HUES6 (cell line): Measurements from ENCODE around the gene SHANK2.

ENCODE experiments used
- H3K27ac ChIP-seq: 2 replicates; pipeline ENCODE4 v1.7.0; 2013; ENCODE audit warnings: low read depth, mild to moderate bottlenecking, low read length, inconsistent platforms
- H3K27me3 ChIP-seq: 2 replicates; pipeline ENCODE4 v1.6.1; 2013; ENCODE audit warnings: low read length; ENCODE audit not compliant: control insufficient read depth, insufficient read depth
- H3K36me3 ChIP-seq: 2 replicates; pipeline ENCODE4 v1.6.1; 2013; ENCODE audit warnings: low read length; ENCODE audit not compliant: control insufficient read depth, insufficient read depth
- H3K4me1 ChIP-seq: 2 replicates; pipeline ENCODE4 v1.6.1; 2013; ENCODE audit warnings: low read length; ENCODE audit not compliant: control insufficient read depth, insufficient read depth
- H3K4me3 ChIP-seq: 2 replicates; pipeline ENCODE4 v1.5.1; 2013; ENCODE audit warnings: low read depth, low read length
- H3K9ac ChIP-seq: one replicate; pipeline ENCODE4 v1.6.1; 2013; ENCODE audit warnings: mild to moderate bottlenecking, low read length
- H3K9me3 ChIP-seq: 2 replicates; pipeline ENCODE4 v1.6.1; 2013; ENCODE audit warnings: low read depth, low read length; ENCODE audit not compliant: control insufficient read depth, insufficient read depth

Gene SHANK2

DNA sequence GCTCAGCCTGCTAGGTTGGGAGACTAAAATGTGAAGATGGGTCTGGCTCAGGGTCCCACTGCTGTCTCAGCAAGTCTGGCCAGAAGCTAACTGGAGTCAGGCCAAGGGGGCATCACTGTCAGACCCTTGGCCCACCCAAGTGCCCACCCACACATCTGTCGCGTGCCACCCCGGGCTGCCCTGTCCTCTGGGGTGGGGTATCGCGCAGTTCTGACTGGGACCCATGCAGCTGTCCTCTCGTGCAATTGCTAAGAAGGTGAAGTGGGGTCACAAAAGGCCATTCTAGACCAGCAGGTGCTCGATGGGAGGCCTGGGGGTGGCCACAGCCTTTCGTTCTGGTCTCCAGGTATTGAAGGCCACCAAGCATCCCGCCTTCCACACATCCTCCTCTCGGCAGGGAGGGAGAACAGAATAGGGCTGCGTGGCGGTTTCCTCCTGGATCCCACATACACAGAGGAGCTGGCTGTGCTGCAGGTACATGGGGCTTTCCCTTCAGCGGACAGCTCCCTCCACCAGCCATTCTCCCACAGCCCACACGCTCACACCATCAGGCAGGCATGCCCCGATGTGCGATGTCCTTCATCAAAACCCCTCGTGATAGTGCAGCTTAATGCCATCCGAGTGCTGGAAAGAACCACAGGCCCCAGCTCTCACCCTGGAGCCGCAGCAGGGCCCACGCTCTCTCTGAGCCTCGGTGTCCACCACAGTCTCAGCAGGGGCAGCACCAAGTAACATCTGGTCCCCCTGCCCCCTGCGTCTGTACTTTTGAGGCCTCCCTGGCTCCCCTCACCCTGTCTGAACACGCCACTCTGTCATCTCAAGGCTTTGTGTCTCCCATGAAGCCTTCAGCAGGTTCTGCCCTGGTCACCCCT lies 37.6 kb downstream of the SHANK2 start:
- H3K4me3 ChIP-seq = no peak overlapping the region
- H3K36me3 ChIP-seq = no peaks in the 10 kb centered on the region
- no peak overlapping the region for H3K9ac ChIP-seq
- H3K9me3 ChIP-seq = no peaks in the 10 kb centered on the region
- H3K27ac ChIP-seq = no peak overlapping the region
- no peaks in the 10 kb centered on the region for H3K4me1 ChIP-seq
- H3K27me3 ChIP-seq = no peaks in the 10 kb centered on the region

DNA sequence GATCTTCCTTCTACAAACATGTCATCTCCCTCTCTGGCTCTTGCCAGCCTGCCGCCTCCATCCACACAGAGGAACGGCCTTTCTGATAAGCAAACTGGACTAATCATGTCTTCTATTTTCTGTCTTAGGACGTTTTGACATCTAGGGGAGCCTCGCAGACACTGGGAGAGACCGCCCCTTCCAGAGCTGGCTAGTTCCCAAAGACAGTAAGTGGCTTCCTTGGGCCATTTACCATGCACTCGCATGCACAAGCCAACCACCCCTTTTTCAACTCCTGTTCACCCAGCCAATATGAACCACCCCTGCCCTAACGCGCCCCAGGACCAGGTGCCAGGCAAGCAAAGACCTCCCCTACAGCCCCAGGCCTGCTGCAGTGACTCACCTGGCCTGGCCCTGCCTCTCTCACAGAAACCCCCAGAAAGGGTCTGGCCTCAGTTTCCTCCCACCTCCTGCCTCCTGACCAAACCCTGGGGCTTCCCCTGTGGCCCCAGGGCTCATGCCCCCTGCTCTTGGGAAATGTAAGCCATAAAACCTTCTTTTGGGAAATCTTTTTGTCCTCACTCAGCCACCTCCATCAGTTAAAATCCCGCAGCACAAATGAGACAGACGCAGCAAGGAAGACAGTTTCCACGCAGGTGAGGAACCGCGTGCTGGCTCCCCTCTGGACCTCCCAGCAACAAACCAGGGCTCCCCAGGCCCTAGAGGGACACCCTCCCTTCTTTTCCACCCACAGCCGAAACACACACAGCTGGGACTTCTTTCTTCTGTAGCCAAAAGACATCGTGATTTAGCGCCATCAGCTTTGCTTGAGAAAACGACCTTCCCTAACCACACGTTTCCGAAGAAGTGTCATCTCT lies 38.5 kb downstream of the SHANK2 start:
- Histone ChIP-seq H3K27me3 (no peaks in the 10 kb centered on the region), H3K4me3 (no peak overlapping the region), H3K9me3 (peaks cover 2% of the 10 kb centered on the region; the same call in 1 of the 2 replicates), H3K4me1 (no peaks in the 10 kb centered on the region), H3K36me3 (no peaks in the 10 kb centered on the region; the same call in 1 of the 2 replicates), H3K9ac (no peak overlapping the region), H3K27ac (no peak overlapping the region)

- Histone ChIP-seq H3K9me3 (peaks cover 8% of the 10 kb centered on the region; the same call in 1 of the 2 replicates), H3K27ac (no peak overlapping the region), H3K36me3 (no peaks in the 10 kb centered on the region; the same call in 1 of the 2 replicates), H3K9ac (no peak overlapping the region), H3K4me3 (no peak overlapping the region), H3K27me3 (no peaks in the 10 kb centered on the region), H3K4me1 (no peaks in the 10 kb centered on the region)
Measured at GRCh38 chr11:71212871-71213559, 39.4 kb downstream of the SHANK2 start.

DNA sequence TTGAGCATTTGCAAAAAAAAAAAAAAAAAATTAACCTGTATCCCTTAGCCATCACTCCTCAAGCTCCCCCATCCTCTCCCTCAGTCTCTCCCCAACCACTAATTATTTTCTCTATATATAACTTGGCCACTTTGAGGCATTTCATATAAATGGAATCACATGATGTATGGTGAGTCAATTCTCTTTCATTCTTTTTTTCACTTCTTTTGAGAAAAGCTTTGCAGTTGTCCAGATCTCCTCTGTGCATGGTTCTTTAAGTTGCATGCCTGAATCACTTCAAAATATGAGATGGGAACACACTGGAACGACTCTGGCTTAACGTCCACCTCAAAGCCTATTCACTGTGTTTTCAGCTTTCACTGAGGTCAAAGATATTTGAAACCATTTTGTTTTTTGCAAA lies 40.7 kb downstream of the SHANK2 start:
- Histone ChIP-seq H3K27me3 (no peaks in the 10 kb centered on the region), H3K9me3 (peaks cover 8% of the 10 kb centered on the region; the same call in 1 of the 2 replicates), H3K27ac (no peak overlapping the region), H3K4me3 (no peak overlapping the region), H3K9ac (no peak overlapping the region), H3K36me3 (no peaks in the 10 kb centered on the region; the same call in 1 of the 2 replicates), H3K4me1 (peaks cover under 1% of the 10 kb centered on the region; the same call in 1 of the 2 replicates)

- Histone ChIP-seq H3K4me1 (peaks cover 8% of the 10 kb centered on the region), H3K27me3 (no peaks in the 10 kb centered on the region), H3K36me3 (no peaks in the 10 kb centered on the region; the same call in 1 of the 2 replicates), H3K27ac (no peak overlapping the region), H3K4me3 (no peak overlapping the region), H3K9me3 (peaks cover 8% of the 10 kb centered on the region; the same call in 1 of the 2 replicates), H3K9ac (no peak overlapping the region)
Measured at GRCh38 chr11:71210861-71211260, 41.5 kb downstream of the SHANK2 start.

GRCh38 chr11:71209656-71210055 lies 42.7 kb downstream of the SHANK2 start:
- H3K9me3 ChIP-seq = peaks cover 8% of the 10 kb centered on the region; the same call in 1 of the 2 replicates
- H3K27ac ChIP-seq = no peak overlapping the region
- no peak overlapping the region for H3K4me3 ChIP-seq
- H3K9ac ChIP-seq = no peak overlapping the region
- H3K4me1 ChIP-seq = peaks cover 9% of the 10 kb centered on the region
- no peaks in the 10 kb centered on the region; the same call in 1 of the 2 replicates for H3K36me3 ChIP-seq
- no peaks in the 10 kb centered on the region for H3K27me3 ChIP-seq

- no peaks in the 10 kb centered on the region for H3K27me3 ChIP-seq
Measured at GRCh38 chr11:71209181-71209580, 43.2 kb downstream of the SHANK2 start.

DNA sequence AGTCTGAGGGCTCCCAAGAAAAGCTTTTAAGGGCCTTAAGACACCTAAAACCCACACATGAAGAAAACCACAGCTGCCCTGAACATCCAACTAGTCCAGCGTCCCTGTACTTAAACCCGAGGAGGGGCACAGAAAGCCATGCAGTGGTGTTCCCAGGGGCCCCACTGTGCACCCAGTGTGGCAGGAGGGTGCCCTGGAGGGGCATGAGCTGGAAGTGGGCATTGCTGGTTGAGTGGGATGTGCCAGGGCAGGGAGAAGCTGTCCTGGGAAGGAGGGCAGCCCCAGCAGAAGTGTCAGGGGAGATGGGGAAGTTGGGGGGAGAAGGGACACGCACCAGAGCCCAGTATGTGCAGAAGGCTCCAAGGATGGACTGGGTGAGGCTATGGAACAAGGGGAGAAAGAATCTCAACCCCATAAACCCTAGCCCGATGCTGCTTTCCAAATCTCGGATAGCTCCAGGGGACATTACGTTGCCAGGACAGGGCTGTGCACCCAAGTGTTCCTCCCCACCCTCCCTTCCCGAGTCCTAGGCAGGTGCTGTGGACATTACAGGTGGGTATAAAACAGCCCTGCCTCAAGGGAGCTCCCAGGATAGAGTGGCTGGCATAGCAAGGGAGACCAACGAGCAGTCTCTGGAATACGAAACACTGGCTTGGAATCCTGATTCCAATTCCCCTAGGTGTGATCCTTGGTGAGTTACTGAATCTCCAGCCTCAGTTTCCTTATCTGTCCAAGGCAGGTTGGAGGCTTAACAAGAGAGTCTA lies 44.2 kb downstream of the SHANK2 start:
- no peaks in the 10 kb centered on the region; the same call in 1 of the 2 replicates for H3K36me3 ChIP-seq
- H3K27ac ChIP-seq = no peak overlapping the region
- H3K27me3 ChIP-seq = no peaks in the 10 kb centered on the region
- H3K4me3 ChIP-seq = no peak overlapping the region
- peaks cover 9% of the 10 kb centered on the region for H3K4me1 ChIP-seq
- H3K9me3 ChIP-seq = peaks cover 8% of the 10 kb centered on the region; the same call in 1 of the 2 replicates
- no peak overlapping the region for H3K9ac ChIP-seq

More at GRCh38 chr11:71209181-71209580, 43.2 kb downstream of the SHANK2 start:
- H3K9ac ChIP-seq = no peak overlapping the region
- no peak overlapping the region for H3K4me3 ChIP-seq
- no peaks in the 10 kb centered on the region; the same call in 1 of the 2 replicates for H3K36me3 ChIP-seq
- peaks cover 9% of the 10 kb centered on the region for H3K4me1 ChIP-seq
- H3K27ac ChIP-seq = no peak overlapping the region
- peaks cover 8% of the 10 kb centered on the region; the same call in 1 of the 2 replicates for H3K9me3 ChIP-seq

DNA sequence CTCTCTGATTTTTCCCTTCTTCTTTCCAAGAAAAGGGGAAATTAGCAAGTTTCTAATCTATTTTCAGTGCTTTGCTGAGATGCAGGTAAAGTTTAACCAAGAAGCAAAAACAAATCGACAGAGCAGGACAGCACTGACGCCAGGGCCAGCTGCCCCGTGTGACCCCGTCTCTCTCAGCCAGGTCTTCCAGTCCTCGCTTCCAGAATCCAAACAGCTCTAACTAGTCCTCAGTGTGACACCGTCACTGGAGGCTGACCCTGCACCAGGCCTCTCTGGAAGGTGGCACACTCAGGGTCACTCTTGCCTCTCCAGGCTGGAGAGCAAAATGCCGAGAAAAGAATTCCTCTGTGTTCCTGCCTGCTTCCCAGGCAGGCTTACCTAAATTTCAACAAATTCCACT lies 44.8 kb downstream of the SHANK2 start:
- Histone ChIP-seq H3K4me1 (peaks cover 9% of the 10 kb centered on the region), H3K27ac (no peak overlapping the region), H3K27me3 (no peaks in the 10 kb centered on the region), H3K36me3 (no peaks in the 10 kb centered on the region; the same call in 1 of the 2 replicates), H3K4me3 (no peak overlapping the region), H3K9me3 (peaks cover 8% of the 10 kb centered on the region; the same call in 1 of the 2 replicates), H3K9ac (no peak overlapping the region)

- Histone ChIP-seq H3K36me3 (no peaks in the 10 kb centered on the region; the same call in 1 of the 2 replicates), H3K27me3 (no peaks in the 10 kb centered on the region), H3K9me3 (peaks cover 8% of the 10 kb centered on the region; the same call in 1 of the 2 replicates), H3K4me3 (no peak overlapping the region), H3K27ac (no peak overlapping the region), H3K4me1 (peaks cover 9% of the 10 kb centered on the region), H3K9ac (no peak overlapping the region)
Measured at GRCh38 chr11:71206186-71206585, 46.2 kb downstream of the SHANK2 start.
